T47D (cell line): ENCODE measurements around the gene IFRD1.

Source experiments
- DNase-seq, 2 experiments: peaks; one replicate each; pipeline versions ENCODE4 v3.0.0 to v3.0.0-alpha.2; 2011 to 2012; ENCODE audit warnings: low read depth in 1 of 2, low spot score in 1 of 2
- JUND ChIP-seq: IDR thresholded peaks from 2 replicates; pipeline ENCODE4 v1.6.1; 2012; ENCODE audit warnings: low read depth
- in situ Hi-C: cut with HindIII; loops from 2 replicates; pipeline ENCODE4 v1.10.0; 2016; ENCODE audit warnings: low sequenced_read_pairs, low pct_unique_long_range_greater_than_20kb

IFRD1 gene

DNA sequence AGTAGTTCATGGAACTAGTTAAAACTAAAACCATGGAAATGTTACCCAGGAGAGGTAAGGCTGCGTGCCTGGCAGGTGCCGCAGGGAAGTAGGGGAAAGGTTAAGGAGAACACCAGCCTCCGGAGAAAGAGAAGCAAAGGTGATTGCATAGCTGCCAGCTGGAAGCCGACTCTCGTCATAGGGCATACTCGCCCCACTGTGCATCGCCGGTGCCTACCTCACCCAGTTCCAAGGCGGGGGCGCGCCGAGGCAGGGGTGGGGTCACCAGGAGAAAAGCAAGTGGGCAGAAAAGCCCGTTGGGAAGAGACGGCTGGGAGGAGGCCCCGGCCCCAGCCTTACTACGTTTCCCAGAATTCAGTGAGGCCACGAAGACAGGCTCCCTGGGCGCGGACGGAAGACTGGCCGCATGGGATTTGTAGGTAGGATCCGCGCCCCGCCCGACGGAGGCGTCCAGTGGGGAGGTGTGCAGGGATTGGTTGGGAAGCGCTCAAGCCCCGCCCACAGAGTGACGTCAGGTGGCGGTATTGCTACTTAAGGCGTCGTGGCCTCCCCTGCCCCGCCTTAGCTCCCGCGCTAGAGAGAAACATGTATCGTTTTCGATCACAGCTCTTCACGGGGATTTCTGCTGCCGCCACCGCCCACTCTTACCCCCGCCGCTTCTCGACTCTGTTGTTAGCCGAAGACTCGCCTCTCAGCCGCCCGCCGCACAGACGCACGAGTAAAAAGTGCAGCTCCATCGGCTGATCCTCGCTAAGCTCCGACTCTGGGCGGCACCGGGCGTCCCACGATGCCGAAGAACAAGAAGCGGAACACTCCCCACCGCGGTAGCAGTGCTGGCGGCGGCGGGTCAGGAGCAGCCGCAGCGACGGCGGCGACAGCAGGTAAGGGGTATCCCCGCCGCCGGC, at the start of gene IFRD1:
Gene IFRD1, plus strand, starts transcription at position 559 of the 905 bp plus-strand sequence. Its CDS starts 229 bp downstream, at position 788.
- peak; percentile 81 to 98 for DNase-seq
- no peak for TF ChIP-seq JUND
- in situ Hi-C loops = no loop called here

DNA sequence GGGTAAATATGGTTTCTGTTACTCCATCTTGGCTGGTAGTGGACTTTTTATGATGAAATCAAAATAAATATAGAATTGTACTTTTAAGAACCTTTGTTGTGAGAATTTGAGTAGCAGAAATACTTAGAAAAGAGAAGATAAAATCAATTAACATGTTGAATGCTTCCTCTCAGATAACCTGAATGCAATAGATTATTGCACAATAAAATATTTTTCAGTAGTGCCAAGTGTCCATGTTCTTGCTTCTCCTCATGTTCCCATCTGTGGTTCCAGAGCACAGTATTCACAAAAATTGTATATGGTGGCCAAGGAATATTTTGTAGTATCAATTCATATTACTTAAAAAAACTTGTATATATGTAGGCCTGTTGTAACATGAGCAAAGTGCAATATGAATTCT, 45.9 kb upstream of the IFRD1 start:
- in situ Hi-C loops = no loop called here
- DNase-seq = no peak
- TF ChIP-seq JUND = no peak

DNA sequence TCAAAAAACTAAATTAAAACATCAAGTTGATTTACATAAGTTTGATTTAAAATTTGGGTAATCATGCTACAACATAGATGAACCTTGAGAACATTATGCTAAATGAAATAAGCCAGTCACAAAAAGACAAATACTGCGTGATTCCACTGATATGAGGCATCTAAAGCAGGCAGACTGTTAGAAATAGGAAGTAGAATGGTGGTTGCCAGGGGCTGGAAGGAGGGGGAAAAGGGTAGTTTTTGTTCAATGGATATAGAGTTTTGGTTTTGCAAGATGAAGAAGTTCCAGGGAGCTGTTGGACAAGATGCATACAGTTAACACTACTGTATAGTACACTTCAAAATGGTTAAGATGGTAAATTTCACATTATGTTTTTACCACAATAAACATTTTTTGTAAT, 45.0 kb upstream of the IFRD1 start:
- TF ChIP-seq JUND = no peak
- no peak for DNase-seq
- in situ Hi-C loops = no loop called here

GRCh38 chr7:112407261-112407660, 43.0 kb upstream of the IFRD1 start:
- TF ChIP-seq JUND = no peak
- in situ Hi-C loops = no loop called here
- DNase-seq = no peak

- in situ Hi-C loops = no loop called here
- no peak for DNase-seq
- TF ChIP-seq JUND = no peak
Observed at GRCh38 chr7:112410092-112410491, 40.2 kb upstream of the IFRD1 start.

DNA sequence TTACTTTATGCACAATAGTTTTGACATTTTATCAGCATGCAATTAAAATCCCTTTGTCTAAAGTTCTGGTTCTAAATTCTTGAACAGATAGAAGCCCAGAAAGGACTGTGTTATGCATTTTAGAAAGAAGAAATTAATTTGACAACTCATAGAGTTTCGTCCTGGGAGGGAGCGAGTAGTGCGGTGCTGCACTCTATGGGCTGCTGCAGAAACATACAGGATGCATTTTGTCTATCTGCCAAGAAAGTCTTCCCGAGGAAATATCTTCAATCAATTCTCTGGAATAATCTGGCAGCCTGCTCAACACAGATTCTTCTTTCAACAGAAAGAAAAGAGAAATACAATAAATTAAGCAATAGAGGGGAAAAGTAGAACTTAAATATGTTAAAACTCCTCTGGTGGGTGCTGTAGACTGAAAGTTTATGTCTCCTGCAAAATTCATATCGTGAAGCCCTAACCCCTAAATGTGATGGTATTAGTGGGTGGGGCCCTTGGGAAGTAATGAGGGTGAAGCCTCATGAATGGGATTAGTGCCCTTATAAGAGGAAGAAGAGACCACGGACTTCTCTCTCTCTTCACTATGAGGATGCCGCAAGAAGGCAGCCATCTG, 39.0 kb upstream of the IFRD1 start:
- in situ Hi-C loops = no loop called here
- DNase-seq = peak in 1 of 2 experiments; percentile 53
- no peak for TF ChIP-seq JUND

DNA sequence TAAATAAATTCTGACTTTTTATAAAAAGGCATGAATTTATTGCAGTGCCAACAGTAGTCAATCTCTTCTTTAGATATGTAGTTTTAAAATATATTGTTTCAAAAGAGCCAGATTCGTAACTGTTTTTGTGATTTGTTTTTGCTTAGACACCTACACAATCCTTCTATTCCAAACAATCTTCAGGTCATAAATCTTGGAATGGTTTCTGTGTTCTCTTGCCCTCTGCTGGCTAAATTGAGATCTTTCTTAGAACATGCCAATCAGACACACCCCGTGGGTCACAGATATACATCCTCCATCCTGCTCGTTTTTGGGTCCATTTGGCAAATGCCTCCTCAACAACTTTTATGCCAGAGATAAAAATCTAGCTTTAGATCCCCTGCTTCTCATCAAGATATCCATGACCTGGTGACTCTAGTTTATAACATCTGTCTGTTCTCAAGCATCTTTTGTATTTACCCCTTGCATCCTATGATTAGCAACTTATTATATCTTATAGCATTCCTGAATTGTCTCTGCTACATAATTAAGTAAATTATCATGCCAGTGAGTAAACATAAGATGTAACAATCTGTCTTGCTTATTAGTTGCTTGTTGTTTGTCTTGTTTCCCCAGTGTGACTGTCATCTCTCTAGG, 35.3 kb upstream of the IFRD1 start:
- DNase-seq = peak in 1 of 2 experiments; percentile 61
- no peak for TF ChIP-seq JUND
- in situ Hi-C loops = no loop called here

GRCh38 chr7:112416127-112416526, 34.1 kb upstream of the IFRD1 start:
- no peak for DNase-seq
- in situ Hi-C loops = no loop called here
- no peak for TF ChIP-seq JUND

GRCh38 chr7:112419543-112420130, 30.6 kb upstream of the IFRD1 start:
- DNase-seq = no peak
- no peak for TF ChIP-seq JUND
- in situ Hi-C loops = no loop called here

DNA sequence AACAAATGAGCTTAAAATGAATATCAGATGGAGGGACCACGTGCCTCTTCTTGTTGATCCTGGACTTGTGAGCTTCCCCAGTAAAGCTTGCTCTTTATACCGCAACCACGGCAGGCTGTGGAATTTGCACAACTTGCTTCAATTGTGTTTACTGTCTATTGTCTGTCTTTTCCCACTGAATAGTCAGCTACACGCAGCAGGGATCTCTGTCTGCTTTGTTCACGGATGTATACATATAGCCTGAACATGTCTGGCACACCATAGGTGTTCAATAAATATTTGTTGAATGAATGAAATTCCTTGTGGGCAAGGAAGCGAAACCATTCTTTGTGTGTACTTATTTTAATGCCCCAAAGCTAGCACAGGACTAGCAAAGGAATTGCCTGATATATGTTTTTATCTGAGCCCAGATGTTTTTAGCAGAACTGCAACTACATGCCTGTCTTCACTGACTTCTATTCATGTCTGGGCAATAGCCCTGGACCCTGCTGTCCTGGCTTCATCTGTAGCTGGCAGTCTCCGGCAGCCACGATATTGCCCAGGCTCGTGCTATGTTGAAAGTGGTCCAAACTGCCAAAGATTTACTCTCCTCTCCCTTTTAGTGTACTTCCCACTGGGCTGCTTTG, 29.9 kb upstream of the IFRD1 start:
- peak in 1 of 2 experiments; percentile 88 for DNase-seq

DNA sequence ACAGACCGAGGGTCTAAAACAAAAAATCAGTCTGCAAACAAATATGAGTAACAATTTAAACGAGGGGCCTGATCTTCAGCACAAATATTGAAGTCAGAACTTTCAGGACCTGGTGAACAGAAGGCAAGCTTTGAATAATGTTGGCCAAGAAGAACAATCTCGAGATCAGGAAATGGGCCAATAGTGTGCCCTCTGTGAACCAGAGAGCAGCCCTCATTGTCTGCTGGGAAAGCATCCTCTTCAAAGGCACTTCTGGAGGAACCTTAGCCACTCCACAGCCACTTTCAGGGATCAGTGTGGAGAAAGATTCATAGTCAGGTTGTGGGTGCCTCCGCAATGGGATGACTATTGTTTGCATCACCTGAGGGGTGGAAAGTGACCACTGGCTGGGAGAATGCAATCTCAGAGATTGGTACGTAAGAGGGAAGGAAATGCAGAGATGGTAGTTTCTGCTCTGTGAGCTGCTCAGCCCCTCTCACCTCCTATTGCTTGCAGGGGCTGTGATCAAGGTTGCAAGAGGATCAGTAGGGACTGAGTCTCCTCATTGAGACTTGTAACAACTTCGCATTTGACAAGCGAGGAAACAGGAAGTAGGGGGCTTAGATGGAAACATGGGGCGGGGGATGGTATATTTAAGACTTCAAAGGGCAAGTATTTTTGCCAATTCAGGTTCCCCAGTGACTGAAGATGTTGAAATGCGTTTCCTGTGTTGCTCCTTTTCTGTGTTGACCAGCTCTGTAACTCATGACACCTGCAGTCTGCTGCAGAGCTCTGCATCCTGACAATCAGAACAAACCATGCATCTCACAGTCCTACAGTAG, 28.4 kb upstream of the IFRD1 start:
- no peak for TF ChIP-seq JUND
- in situ Hi-C loops = no loop called here
- DNase-seq = peak in 1 of 2 experiments; percentile 21

More for the DNA sequence above, 29.9 kb upstream of the IFRD1 start:
- in situ Hi-C loops = no loop called here
- no peak for TF ChIP-seq JUND
